Measurements from ENCODE around the gene PPP6R1.
A peak's percentile ranks its signal among the peaks of the same experiment; 100 is the strongest.

PPP6R1 gene

DNA sequence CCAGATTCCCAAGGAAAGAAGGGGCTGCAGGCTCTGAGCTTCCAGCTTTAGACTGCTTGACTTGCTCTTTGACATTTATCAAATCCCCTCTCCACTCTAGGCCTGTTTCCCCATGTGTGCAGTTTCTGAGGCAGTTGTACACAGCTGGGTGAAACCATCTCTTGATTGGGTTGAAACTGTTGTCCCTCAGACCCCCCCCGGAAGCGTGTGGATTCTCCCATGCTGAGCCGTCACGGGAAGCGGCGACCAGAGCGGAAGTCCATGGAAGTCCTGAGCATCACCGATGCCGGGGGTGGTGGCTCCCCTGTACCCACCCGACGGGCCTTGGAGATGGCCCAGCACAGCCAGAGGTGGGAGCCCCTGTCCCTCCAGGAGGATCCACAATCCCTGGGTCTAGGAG is 44.7 kb upstream of the PPP6R1 start:
- H3K27ac ChIP-seq, result no peak overlapping the region
- peaks cover 23% of the 10 kb centered on the region; the same call in 1 of the 2 replicates for H3K36me3 ChIP-seq (ENCODE audit: insufficient read depth, low read length)
- no peak overlapping the region for H3K9ac ChIP-seq (ENCODE audit: insufficient read length)

DNA sequence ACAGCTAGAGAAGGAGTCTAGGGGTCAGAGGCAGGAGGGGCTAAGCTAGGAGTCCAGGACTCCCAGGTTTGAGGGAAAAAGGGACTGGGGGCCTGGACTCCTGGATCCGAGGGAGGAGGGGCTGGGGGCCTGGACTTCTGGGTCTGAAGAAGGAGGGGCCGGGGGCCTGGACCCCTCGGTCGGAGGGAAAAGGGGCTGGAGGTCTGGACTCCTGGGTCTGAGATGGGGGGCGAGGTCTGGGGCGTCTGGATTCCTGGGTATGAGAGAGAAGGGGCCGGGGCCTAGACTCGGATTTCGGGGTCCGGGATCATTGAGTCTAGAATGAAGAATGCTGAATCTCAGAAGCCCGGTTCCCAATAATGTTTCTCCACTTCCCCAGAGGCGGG is 43.5 kb upstream of the PPP6R1 start:
- no peak overlapping the region for H3K9ac ChIP-seq (ENCODE audit: insufficient read length)
- H3K4me3 ChIP-seq, result no peak overlapping the region; the same call in 1 of the 2 replicates
- no peak overlapping the region for H3K27ac ChIP-seq
- TF ChIP-seq EZH2 (IDR thresholded peaks at IDR 0.05) (no peak), FOXP2 (optimal IDR thresholded peaks at IDR 0.05; ENCODE audit: control extremely low read depth, extremely low read length, insufficient read depth) (no peak), POLR2AphosphoS5 (IDR thresholded peaks at IDR 0.05; ENCODE audit: borderline replicate concordance, low read depth, low read length) (no peak)
- no peak for DNase-seq (ENCODE audit: low read depth, low spot score)
- no peaks in the 10 kb centered on the region for H3K9me3 ChIP-seq (ENCODE audit: low read depth, low read length)
- H3K36me3 ChIP-seq (ENCODE audit: insufficient read depth, low read length), result peaks cover 23% of the 10 kb centered on the region; the same call in 1 of the 2 replicates

More for the DNA sequence above, 44.7 kb upstream of the PPP6R1 start:
- no peaks in the 10 kb centered on the region for H3K9me3 ChIP-seq (ENCODE audit: low read depth, low read length)
- no peak overlapping the region for H3K4me3 ChIP-seq
- TF ChIP-seq EZH2 (IDR thresholded peaks at IDR 0.05) (no peak), FOXP2 (optimal IDR thresholded peaks at IDR 0.05; ENCODE audit: control extremely low read depth, extremely low read length, insufficient read depth) (no peak), POLR2AphosphoS5 (IDR thresholded peaks at IDR 0.05; ENCODE audit: borderline replicate concordance, low read depth, low read length) (no peak)
- no peak for DNase-seq (ENCODE audit: low read depth, low spot score)

DNA sequence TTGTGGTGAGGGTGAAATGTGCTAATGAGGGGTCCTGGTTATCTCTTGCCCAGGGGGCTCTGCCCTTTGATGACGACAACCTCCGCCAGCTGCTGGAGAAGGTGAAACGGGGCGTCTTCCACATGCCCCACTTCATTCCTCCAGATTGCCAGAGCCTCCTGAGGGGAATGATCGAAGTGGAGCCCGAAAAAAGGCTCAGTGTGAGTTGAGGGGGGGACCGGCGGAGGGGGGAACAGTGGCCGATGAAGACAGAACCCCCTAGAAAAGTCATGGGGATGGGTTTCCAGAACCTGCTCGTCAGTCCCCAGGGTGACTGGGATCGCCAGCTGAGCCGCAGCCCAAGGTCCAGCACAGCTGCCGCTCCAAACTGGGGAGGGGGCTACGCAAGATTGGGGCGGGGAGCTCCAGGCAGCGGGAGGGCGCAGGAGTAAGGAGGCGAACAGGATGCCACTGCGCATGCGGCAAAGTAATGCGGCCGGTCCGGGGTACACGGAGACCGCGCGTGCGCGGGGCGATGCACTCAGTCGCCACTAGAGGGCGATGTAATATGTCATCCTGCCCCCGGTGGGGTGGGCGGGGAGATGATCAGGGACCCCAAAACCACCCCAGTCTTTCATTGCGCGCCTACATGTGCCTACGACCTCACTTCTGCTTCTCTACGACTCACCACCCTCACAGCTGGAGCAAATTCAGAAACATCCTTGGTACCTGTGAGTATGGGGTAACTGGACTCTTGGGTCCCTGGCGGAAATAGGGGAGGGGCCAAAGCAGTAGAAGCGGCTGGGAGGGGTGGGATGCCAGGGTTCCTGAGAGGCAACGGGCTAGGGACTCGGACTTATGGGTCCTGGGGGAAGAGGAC is 42.9 kb upstream of the PPP6R1 start:
- Histone ChIP-seq H3K9ac (ENCODE audit: insufficient read length) (peak overlapping the region; percentile 32), H3K36me3 (ENCODE audit: insufficient read depth, low read length) (peaks cover 18% of the 10 kb centered on the region; the same call in 1 of the 2 replicates), H3K27ac (no peak overlapping the region), H3K4me3 (peak overlapping the region; percentile 72), H3K9me3 (ENCODE audit: low read depth, low read length) (no peaks in the 10 kb centered on the region)
- no peak for DNase-seq (ENCODE audit: low read depth, low spot score)
- TF ChIP-seq EZH2 (IDR thresholded peaks at IDR 0.05) (no peak), FOXP2 (optimal IDR thresholded peaks at IDR 0.05; ENCODE audit: control extremely low read depth, extremely low read length, insufficient read depth) (no peak), POLR2AphosphoS5 (IDR thresholded peaks at IDR 0.05; ENCODE audit: borderline replicate concordance, low read depth, low read length) (peak; percentile 62; the same call in 1 of the 2 replicates)

DNA sequence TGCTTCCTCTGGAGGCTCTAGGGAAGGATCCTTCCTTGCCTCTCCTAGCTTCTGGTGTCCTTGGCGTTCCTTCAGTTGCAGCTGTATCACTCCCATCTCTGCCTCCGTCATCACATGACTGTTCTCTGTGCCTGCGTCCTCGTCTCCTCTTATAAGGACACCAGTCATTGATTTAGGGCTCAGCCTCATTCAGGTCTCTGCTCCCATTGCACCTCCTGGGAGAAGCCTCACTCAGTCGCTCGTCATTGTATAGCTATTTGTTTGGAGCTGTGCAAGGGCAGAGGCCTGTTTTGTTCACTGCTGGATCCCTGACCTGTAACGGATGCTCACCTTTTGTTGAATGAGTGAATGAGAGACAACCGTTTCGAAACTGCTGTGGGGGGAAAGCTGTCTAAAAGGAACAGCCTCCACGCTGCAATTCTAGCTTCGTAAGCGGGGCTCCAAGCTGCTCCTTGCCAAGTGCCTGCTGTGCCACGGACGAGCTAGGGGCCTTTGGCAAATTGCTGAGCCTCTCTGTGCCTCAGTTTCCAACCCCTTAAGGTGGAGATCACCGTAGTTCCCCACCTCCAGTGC is 42.2 kb upstream of the PPP6R1 start:
- Histone ChIP-seq H3K36me3 (ENCODE audit: insufficient read depth, low read length) (peaks cover 11% of the 10 kb centered on the region; the same call in 1 of the 2 replicates), H3K9me3 (ENCODE audit: low read depth, low read length) (no peaks in the 10 kb centered on the region), H3K4me3 (no peak overlapping the region), H3K27ac (no peak overlapping the region), H3K9ac (ENCODE audit: insufficient read length) (no peak overlapping the region)
- TF ChIP-seq FOXP2 (optimal IDR thresholded peaks at IDR 0.05; ENCODE audit: control extremely low read depth, extremely low read length, insufficient read depth), result no peak
- TF ChIP-seq POLR2AphosphoS5 (IDR thresholded peaks at IDR 0.05; ENCODE audit: borderline replicate concordance, low read depth, low read length), result no peak
- TF ChIP-seq EZH2 (IDR thresholded peaks at IDR 0.05), result no peak
- no peak for DNase-seq (ENCODE audit: low read depth, low spot score)

DNA sequence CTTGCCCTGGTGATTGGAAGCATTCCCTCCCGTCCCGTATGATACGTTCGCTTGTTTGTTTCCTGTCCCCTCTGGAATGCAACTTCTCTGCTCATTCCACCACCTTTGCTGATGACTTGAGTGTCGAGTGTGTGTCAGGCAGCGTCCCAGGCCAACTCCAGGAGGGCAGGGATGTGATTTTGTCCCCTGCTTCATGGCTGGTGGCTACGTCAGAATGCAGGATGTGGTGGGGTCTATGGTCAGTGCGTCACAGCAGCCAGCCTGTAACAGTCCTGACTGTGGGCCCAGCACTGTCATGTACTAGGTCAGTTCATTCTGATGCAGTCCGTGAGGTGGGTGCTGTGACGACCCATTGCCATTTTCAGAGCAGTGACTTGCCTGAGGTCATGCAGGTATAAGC is 41.2 kb upstream of the PPP6R1 start:
- Histone ChIP-seq H3K9ac (ENCODE audit: insufficient read length) (no peak overlapping the region), H3K36me3 (ENCODE audit: insufficient read depth, low read length) (peaks cover 7% of the 10 kb centered on the region; the same call in 1 of the 2 replicates), H3K27ac (no peak overlapping the region), H3K4me3 (no peak overlapping the region), H3K9me3 (ENCODE audit: low read depth, low read length) (no peaks in the 10 kb centered on the region)
- DNase-seq (ENCODE audit: low read depth, low spot score), result no peak
- TF ChIP-seq EZH2 (IDR thresholded peaks at IDR 0.05), result no peak
- TF ChIP-seq FOXP2 (optimal IDR thresholded peaks at IDR 0.05; ENCODE audit: control extremely low read depth, extremely low read length, insufficient read depth), result no peak
- TF ChIP-seq POLR2AphosphoS5 (IDR thresholded peaks at IDR 0.05; ENCODE audit: borderline replicate concordance, low read depth, low read length), result no peak

DNA sequence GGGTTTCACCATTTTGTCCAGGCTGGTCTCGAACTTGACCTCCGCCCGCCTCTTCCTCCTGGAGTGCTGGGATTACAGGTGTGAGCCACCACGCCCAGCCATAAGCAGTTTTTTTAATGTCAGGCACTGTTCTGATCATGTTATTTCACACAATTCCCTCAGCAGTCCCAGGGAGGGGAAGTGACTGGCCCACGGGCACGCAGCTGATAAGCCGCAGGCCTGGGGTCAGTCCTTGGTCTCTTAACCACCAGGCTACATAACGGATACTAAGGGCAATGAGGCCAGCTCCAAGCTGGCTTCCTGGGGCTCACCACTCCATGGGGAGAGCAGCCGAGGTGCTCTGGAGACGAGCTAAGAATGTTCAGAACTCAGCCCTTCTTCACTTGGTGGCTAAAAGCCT is 38.5 kb upstream of the PPP6R1 start:
- H3K4me3 ChIP-seq, result no peak overlapping the region
- no peak overlapping the region for H3K9ac ChIP-seq (ENCODE audit: insufficient read length)
- H3K36me3 ChIP-seq (ENCODE audit: insufficient read depth, low read length), result no peaks in the 10 kb centered on the region; the same call in 1 of the 2 replicates
- no peak overlapping the region for H3K27ac ChIP-seq
- no peak for TF ChIP-seq POLR2AphosphoS5 (IDR thresholded peaks at IDR 0.05; ENCODE audit: borderline replicate concordance, low read depth, low read length)
- no peak for TF ChIP-seq FOXP2 (optimal IDR thresholded peaks at IDR 0.05; ENCODE audit: control extremely low read depth, extremely low read length, insufficient read depth)
- TF ChIP-seq EZH2 (IDR thresholded peaks at IDR 0.05), result no peak
- no peak for DNase-seq (ENCODE audit: low read depth, low spot score)
- no peaks in the 10 kb centered on the region for H3K9me3 ChIP-seq (ENCODE audit: low read depth, low read length)

DNA sequence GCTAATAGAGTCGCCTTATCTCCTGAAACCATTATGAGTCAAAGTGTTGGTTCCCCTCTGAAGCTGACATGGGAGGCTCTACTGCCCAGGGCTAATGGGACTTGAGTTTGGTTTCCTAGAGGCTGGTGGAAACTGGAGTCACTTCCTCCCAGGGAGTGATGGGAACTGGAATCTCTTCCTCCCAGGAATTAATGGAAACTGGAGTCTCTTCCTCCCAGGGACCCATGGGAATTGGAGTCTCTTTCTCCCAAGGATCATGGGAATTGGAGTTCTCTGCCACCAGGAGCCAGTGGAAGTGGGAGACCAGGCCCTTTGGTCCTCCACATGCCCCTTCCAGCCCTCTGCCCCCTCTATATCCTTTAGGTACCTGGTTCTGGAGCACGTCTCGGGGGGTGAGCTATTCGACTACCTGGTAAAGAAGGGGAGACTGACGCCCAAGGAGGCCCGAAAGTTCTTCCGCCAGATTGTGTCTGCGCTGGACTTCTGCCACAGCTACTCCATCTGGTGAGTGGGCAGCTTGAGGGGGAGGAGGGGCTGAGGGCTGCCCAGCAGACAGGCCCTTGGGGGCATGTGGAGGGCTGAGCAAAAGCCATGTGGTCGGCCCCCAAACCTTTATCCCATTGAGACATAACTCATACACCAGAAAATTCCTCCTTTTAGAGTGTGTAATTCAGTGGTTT is 30.4 kb upstream of the PPP6R1 start:
- Histone ChIP-seq H3K36me3 (ENCODE audit: insufficient read depth, low read length) (no peaks in the 10 kb centered on the region; the same call in 1 of the 2 replicates), H3K9ac (ENCODE audit: insufficient read length) (no peak overlapping the region), H3K9me3 (ENCODE audit: low read depth, low read length) (no peaks in the 10 kb centered on the region), H3K4me3 (no peak overlapping the region), H3K27ac (no peak overlapping the region)
- TF ChIP-seq POLR2AphosphoS5 (IDR thresholded peaks at IDR 0.05; ENCODE audit: borderline replicate concordance, low read depth, low read length) (no peak), FOXP2 (optimal IDR thresholded peaks at IDR 0.05; ENCODE audit: control extremely low read depth, extremely low read length, insufficient read depth) (no peak), EZH2 (IDR thresholded peaks at IDR 0.05) (no peak)
- DNase-seq (ENCODE audit: low read depth, low spot score), result no peak
